WERI-Rb-1 (cell line): ENCODE results near the gene CASQ1.

Experiments used
- DNase-seq: peaks from one replicate; pipeline ENCODE4 v3.0.0-alpha.2; 2020
- H3K27ac ChIP-seq: fragments of 250-450 bp; sonication (Bioruptor Pico); 2 replicates; pipeline ENCODE4 v1.5.1; 2020; ENCODE audit warnings: mild to moderate bottlenecking, moderate library complexity
- H3K27me3 ChIP-seq: fragments of 250-450 bp; sonication (Bioruptor Pico); 2 replicates; pipeline ENCODE4 v1.5.1; 2021; ENCODE audit warnings: mild to moderate bottlenecking, low read depth, moderate library complexity; ENCODE audit not compliant: insufficient read depth, severe bottlenecking
- H3K36me3 ChIP-seq: fragments of 250-450 bp; sonication (Bioruptor Pico); 2 replicates; pipeline ENCODE4 v1.5.1; 2020; ENCODE audit warnings: mild to moderate bottlenecking, moderate library complexity
- H3K4me3 ChIP-seq: 2 replicates; pipeline ENCODE4 v1.5.1; 2011; ENCODE audit warnings: low read depth, mild to moderate bottlenecking, control low read depth, low read length
- H3K9me3 ChIP-seq: fragments of 250-450 bp; sonication (Bioruptor Pico); 2 replicates; pipeline ENCODE4 v1.5.1; 2021; ENCODE audit warnings: mild to moderate bottlenecking, moderate library complexity; ENCODE audit not compliant: severe bottlenecking
- CTCF ChIP-seq: IDR thresholded peaks from 2 replicates; pipeline ENCODE4 v1.5.1; 2011; ENCODE audit warnings: low read depth, mild to moderate bottlenecking, control low read depth, inconsistent platforms, low read length

Gene CASQ1

GRCh38 chr1:160189649-160190625, at the start of gene CASQ1:
Gene CASQ1, plus strand, starts transcription at chr1:160190575. Its CDS starts 177 bp downstream, at chr1:160190752.
- Histone ChIP-seq H3K27me3 (no peaks in the 10 kb centered on the region), H3K36me3 (no peaks in the 10 kb centered on the region), H3K4me3 (no peak within 1 kb of the TSS), H3K27ac (no peak within 1 kb of the TSS), H3K9me3 (no peaks in the 10 kb centered on the region)
- no peak for DNase-seq
- no peak for TF ChIP-seq CTCF

DNA sequence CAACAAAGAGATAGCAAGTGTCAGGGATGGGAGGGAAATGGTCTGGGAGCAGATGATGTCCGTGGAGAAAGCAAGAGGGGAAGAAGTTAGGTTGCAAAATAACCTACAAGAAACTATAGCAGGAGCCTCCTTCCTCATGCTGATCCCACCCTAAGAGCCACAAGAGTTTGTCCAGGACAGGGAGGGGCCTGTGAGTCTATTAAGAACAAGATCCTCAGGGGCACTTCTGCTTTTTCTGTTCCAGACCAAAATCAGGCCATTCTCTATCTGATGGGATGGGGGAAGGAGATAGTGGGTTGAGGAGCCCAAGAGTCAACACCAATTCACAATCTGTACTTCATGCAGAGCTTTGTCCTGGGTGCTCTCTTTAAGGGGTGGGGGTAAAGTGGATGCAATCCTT, 46.7 kb upstream of the CASQ1 start:
- no peaks in the 10 kb centered on the region for H3K9me3 ChIP-seq
- no peak overlapping the region for H3K27ac ChIP-seq
- TF ChIP-seq CTCF: no peak
- H3K4me3 ChIP-seq: no peak overlapping the region
- no peak for DNase-seq
- H3K27me3 ChIP-seq: no peaks in the 10 kb centered on the region
- no peaks in the 10 kb centered on the region for H3K36me3 ChIP-seq

GRCh38 chr1:160144921-160145320, 45.5 kb upstream of the CASQ1 start:
- H3K27me3 ChIP-seq: no peaks in the 10 kb centered on the region
- no peak for TF ChIP-seq CTCF
- DNase-seq: no peak
- H3K9me3 ChIP-seq: no peaks in the 10 kb centered on the region
- no peak overlapping the region for H3K27ac ChIP-seq
- no peak overlapping the region for H3K4me3 ChIP-seq
- H3K36me3 ChIP-seq: no peaks in the 10 kb centered on the region

DNA sequence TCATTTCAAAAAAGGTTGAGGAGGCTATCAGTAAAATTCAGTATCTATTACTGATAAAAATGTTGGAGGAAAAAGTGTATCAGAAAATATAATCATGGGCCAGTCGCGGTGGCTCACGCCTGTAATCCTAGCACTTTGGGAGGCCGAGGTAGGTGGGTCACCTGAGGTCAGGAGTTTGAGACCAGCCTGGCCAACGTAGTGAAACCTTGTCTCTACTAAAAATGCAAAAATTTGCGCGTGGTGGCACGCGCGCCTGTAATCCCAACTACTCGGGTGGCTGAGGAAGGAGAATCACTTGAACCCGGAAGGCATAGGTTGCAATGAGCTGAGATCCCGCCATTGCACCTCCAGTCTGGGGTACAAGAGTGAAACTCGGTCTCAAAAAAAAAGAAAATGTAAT, 44.3 kb upstream of the CASQ1 start:
- Histone ChIP-seq H3K9me3 (no peaks in the 10 kb centered on the region), H3K36me3 (no peaks in the 10 kb centered on the region), H3K27ac (no peak overlapping the region), H3K4me3 (no peak overlapping the region), H3K27me3 (no peaks in the 10 kb centered on the region)
- no peak for DNase-seq
- TF ChIP-seq CTCF: no peak

DNA sequence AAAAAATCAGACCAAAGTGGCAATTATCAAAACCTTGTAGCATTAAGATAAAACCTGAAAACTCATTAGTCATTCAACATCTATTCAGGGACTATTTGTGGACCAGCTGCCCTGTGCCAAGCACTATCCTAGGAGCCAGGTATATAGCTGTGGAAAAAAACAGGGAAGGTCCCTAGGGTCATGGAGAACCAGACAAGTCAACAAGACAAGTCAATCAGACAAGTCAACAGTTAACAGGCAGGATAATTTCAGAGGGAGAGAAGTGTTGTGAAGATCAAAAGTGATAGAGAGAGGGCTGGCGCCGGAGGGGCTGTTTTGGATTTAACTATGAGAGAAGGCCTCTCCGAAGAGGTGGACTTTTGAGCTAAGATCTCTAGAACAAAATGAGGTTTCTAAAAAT, 42.3 kb upstream of the CASQ1 start:
- no peak overlapping the region for H3K27ac ChIP-seq

More for the DNA sequence above, 42.3 kb upstream of the CASQ1 start:
- TF ChIP-seq CTCF: no peak
- no peaks in the 10 kb centered on the region for H3K9me3 ChIP-seq
- no peaks in the 10 kb centered on the region for H3K27me3 ChIP-seq
- no peak overlapping the region for H3K4me3 ChIP-seq
- DNase-seq: no peak
- no peaks in the 10 kb centered on the region for H3K36me3 ChIP-seq
